K562 (cell line): ENCODE measurements around the gene IBTK. TPM values are rescaled to one million over a fixed set of nuclear protein-coding genes. Genes with fewer than 3 reads are reported as not detected.

Experiments
- ATAC-seq: fragments of 200-7000 bp; cut with Tn5 transposase; 3 replicates; pipeline ENCODE4 v1.9.1; 2020; ENCODE audit warnings: moderate library complexity
- BruUV-seq: library from RNA; stranded (reverse); fragments of 400-500 nt; replicated peaks from 2 replicates; lab custom pipeline; 2021; lab: Mats Ljungman, UMichigan
- CTCF ChIA-PET: fragments of 300-600 bp; formaldehyde crosslinking; extraction: SDS; loops from one replicate; lab custom pipeline; 2021; ENCODE audit warnings: low intra/inter-chr PET ratio; lab: Yijun Ruan, JAX
- POLR2A ChIA-PET: fragments of 300-600, 350-650 bp; sonication (Branson Sonifier 250); formaldehyde crosslinking; extraction: SDS; loops from one replicate; lab custom pipeline; 2021; ENCODE audit warnings: antibody characterized with exemption, inconsistent platforms; lab: Yijun Ruan, JAX
- DNase-seq, 4 experiments: peaks; one replicate each; pipeline versions ENCODE4 v3.0.0 to v3.0.0-alpha.2; 2011 to 2018; ENCODE audit warnings: low spot score in 3 of 4, mixed read lengths in 3 of 4; ENCODE audit errors: extremely low read depth in 1 of 4
- FAIRE-seq: peaks from 2 replicates; lab custom pipeline; 2011; peaks lifted over from hg19 to GRCh38; lab: Jason Lieb, UNC
- H2AFZ ChIP-seq: 2 replicates; pipeline ENCODE4 v1.6.0; 2011; ENCODE audit warnings: low read depth, low read length, control low read depth, inconsistent platforms
- H3K27ac ChIP-seq: fragments of 200-600 bp; 3 replicates; pipeline ENCODE4 v1.8.0; 2011; ENCODE audit warnings: low read depth, mild to moderate bottlenecking, control low read depth, inconsistent platforms, low read length, moderate library complexity, mixed read lengths; ENCODE audit errors: extremely low read depth
- H3K27me3 ChIP-seq, 2 experiments: fragments of 300-600 bp in 1 of 2; 2 replicates in 1 of 2; 3 replicates in 1 of 2; pipeline versions ENCODE4 v1.6.0 to v1.8.0; 2011; ENCODE audit warnings: inconsistent platforms in 2 of 2, low read length in 2 of 2, mild to moderate bottlenecking in 1 of 2, mixed read lengths in 1 of 2, moderate library complexity in 1 of 2; ENCODE audit not compliant: control insufficient read depth in 2 of 2, insufficient read depth in 2 of 2
- H3K36me3 ChIP-seq: fragments of 300-600 bp; 3 replicates; pipeline ENCODE4 v1.8.0; 2011; ENCODE audit warnings: mild to moderate bottlenecking, low read length, inconsistent platforms; ENCODE audit not compliant: control insufficient read depth, insufficient read depth
- H3K4me1 ChIP-seq, 2 experiments: fragments of 200-600 bp in 1 of 2; replicated peaks in 1 of 2; 2 replicates in 1 of 2; 3 replicates in 1 of 2; pipeline versions ENCODE4 v1.5.1 to v1.8.0; 2011; ENCODE audit warnings: inconsistent platforms in 2 of 2, low read length in 2 of 2, mild to moderate bottlenecking in 1 of 2, mixed read lengths in 1 of 2, moderate library complexity in 1 of 2; ENCODE audit not compliant: control insufficient read depth in 2 of 2, insufficient read depth in 2 of 2
- H3K4me2 ChIP-seq: 2 replicates; pipeline ENCODE4 v1.6.1; 2011; ENCODE audit warnings: low read length, control low read depth, inconsistent platforms, mixed read lengths; ENCODE audit not compliant: insufficient read depth
- H3K4me3 ChIP-seq: fragments of 200-600 bp; sonication (generic), shearing (Covaris generic); 2 replicates; pipeline ENCODE4 v1.5.1; 2016; ENCODE audit warnings: control low read depth, inconsistent platforms
- H3K79me2 ChIP-seq: fragments of 200-600 bp; 3 replicates; pipeline ENCODE4 v1.8.0; 2011; ENCODE audit warnings: low read length, inconsistent platforms; ENCODE audit not compliant: control insufficient read depth, insufficient read depth
- H3K9ac ChIP-seq, 2 experiments: 2 replicates each; pipeline versions ENCODE4 v1.6.0 to v1.6.1; 2011; ENCODE audit warnings: low read depth in 2 of 2, low read length in 2 of 2, control low read depth in 1 of 2, inconsistent platforms in 1 of 2, mild to moderate bottlenecking in 1 of 2, mixed read lengths in 1 of 2; ENCODE audit not compliant: insufficient read depth in 1 of 2
- H3K9me1 ChIP-seq: one replicate; pipeline ENCODE4 v1.6.0; 2011; ENCODE audit warnings: inconsistent platforms, mild to moderate bottlenecking, low read length, moderate library complexity; ENCODE audit not compliant: control insufficient read depth, insufficient read depth
- H3K9me3 ChIP-seq: replicated peaks from 2 replicates; pipeline ENCODE4 v1.5.1; 2011; ENCODE audit warnings: low read depth, low read length, inconsistent platforms; ENCODE audit not compliant: control insufficient read depth, insufficient read depth
- H4K20me1 ChIP-seq: replicated peaks from 2 replicates; pipeline ENCODE4 v1.6.1; 2011; ENCODE audit warnings: low read length, inconsistent platforms, mixed read lengths; ENCODE audit not compliant: control insufficient read depth, insufficient read depth
- CREB5 ChIP-seq: fragments of 250-450 bp; sonication (Bioruptor Pico); IDR thresholded peaks from 2 replicates; pipeline ENCODE4 v1.5.0; 2020; ENCODE audit warnings: mild to moderate bottlenecking
- DEAF1 ChIP-seq: fragments of 450-650 bp; formaldehyde crosslinking; IDR thresholded peaks from 2 replicates; pipeline ENCODE4 v1.4.0; 2020; ENCODE audit warnings: mild to moderate bottlenecking, moderate library complexity
- ESRRA ChIP-seq: fragments of 450-650 bp; IDR thresholded peaks from 2 replicates; pipeline ENCODE4 v1.6.1; 2014; ENCODE audit warnings: low read depth, mild to moderate bottlenecking, moderate library complexity, borderline replicate concordance
- GABPB1 ChIP-seq: sonication (generic); formaldehyde crosslinking; IDR thresholded peaks from 2 replicates; pipeline ENCODE4 v1.8.0; 2022; ENCODE audit warnings: mild to moderate bottlenecking, missing genetic modification reagents
- MEF2A ChIP-seq: IDR thresholded peaks from 2 replicates; pipeline ENCODE4 v1.6.1; 2011; ENCODE audit warnings: low read depth, mild to moderate bottlenecking, low read length, moderate library complexity; ENCODE audit not compliant: control insufficient read depth
- PHB2 ChIP-seq: fragments of 450-650 bp; IDR thresholded peaks from 2 replicates; pipeline ENCODE4 v1.6.1; 2017; ENCODE audit warnings: low read depth
- PRPF4 ChIP-seq: fragments of 200-400 bp; formaldehyde crosslinking; IDR thresholded peaks from one replicate; pipeline ENCODE4 v1.6.1; 2017; ENCODE audit warnings: low read length, low read depth, mild to moderate bottlenecking; ENCODE audit not compliant: insufficient read depth, poor library complexity, severe bottlenecking
- SMARCA4 ChIP-seq: fragments of 450-650 bp; IDR thresholded peaks from 2 replicates; pipeline ENCODE4 v1.6.1; 2016
- TAF9B ChIP-seq: fragments of 450-650 bp; IDR thresholded peaks from 2 replicates; pipeline ENCODE4 v1.6.1; 2018; ENCODE audit warnings: mild to moderate bottlenecking; ENCODE audit not compliant: partially characterized antibody
- in situ Hi-C: fragments of 300-500 bp; cut with MboI; formaldehyde crosslinking; loops from 4 replicates; pipeline ENCODE4 v1.15.0; 2018; ENCODE audit warnings: inconsistent platforms, mixed read lengths
- intact Hi-C: fragments of 100-400 bp; cut with micrococcal nuclease; formaldehyde crosslinking; loops from 2 replicates; pipeline ENCODE4 v1.14.2; 2022
- polyA plus RNA-seq, 8 experiments: library from polyadenylated mRNA; depleted of rRNA in 4 of 8; stranded (reverse) in 5 of 8; unstranded in 3 of 8; fragments of >200 nt; fragmentation: Nextera tagmentation in 2 of 8; fragmentation: Illumina TruSeq in 1 of 8; extraction: Ambion mirVana in 2 of 8; extraction: Trizol in 1 of 8; gene quantifications; 2 replicates each; pipeline versions ENCODE4 v1.2.1 to v1.2.3, GENCODE V29; 2011 to 2014; ENCODE audit warnings: inconsistent platforms in 1 of 8, missing spikeins in 1 of 8
- total RNA-seq, 7 experiments: library from RNA; depleted of rRNA in 6 of 7; stranded (reverse); fragments of >200 nt in 6 of 7; fragmentation: Illumina TruSeq in 2 of 7; extraction: Trizol in 2 of 7; gene quantifications; 2 replicates each; pipeline versions ENCODE4 v1.2.1 to v1.2.3, GENCODE V29; 2011 to 2021; ENCODE audit warnings: low replicate concordance in 1 of 7
- TF ChIP-seq, protein P1 (sequence below): IDR thresholded peaks from 3 replicates; pipeline ENCODE4 v1.6.1; 2011; ENCODE audit warnings: borderline replicate concordance, mild to moderate bottlenecking, moderate library complexity; ENCODE audit not compliant: insufficient read length; ENCODE audit errors: extremely low read depth
- TF ChIP-seq, protein P2 (sequence below): sonication (generic); formaldehyde crosslinking; IDR thresholded peaks from 2 replicates; pipeline ENCODE4 v1.8.1; 2022; ENCODE audit warnings: missing genetic modification reagents

IBTK gene
- total and polyA plus RNA-seq, 9 of the 15 experiments (the other 6 are each of a cell fraction or from before 2014, with no cell fraction given): 13.2 to 36.4 (median 21.8) TPM

DNA sequence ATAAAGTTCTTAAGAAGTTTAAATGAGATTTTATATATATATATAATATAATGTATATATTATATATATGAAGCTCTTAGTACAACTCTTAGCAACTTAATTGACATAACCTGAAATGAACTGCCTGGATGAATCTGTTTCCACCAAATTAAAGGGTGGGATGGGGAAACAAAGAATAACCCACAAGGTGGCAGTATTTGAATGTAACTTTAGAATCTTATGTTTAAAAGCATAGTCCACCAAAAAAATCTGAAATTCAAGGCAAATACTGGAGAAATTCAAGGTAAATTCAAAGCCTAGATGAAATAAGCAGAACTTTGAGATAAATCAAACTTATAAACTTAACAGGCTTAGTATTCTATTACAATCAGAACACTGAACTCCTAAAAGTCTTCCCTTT is 4.4 kb upstream of the IBTK start:
- ATAC-seq: no peak
- no peak overlapping the region for H3K9ac ChIP-seq
- BruUV-seq: no TSS peak
- in situ Hi-C loops (loop anchor here (5.0 kb wide), 1 partner anchor 805 kb away; no protein-coding TSS in a partner anchor), intact Hi-C loops (loop anchor here (2.0 kb wide), 1 partner anchor 803 kb away; no protein-coding TSS in a partner anchor)
- no peak for FAIRE-seq
- H3K79me2 ChIP-seq: peaks cover 6% of the 10 kb centered on the region
- H2AFZ ChIP-seq: no peak overlapping the region
- peaks cover 6 to 8% of the 10 kb centered on the region in 2 experiments; a peak in 3 of 5 replicates for H3K4me1 ChIP-seq
- H3K27ac ChIP-seq: no peak overlapping the region
- no peak overlapping the region for H3K4me2 ChIP-seq
- POLR2A ChIA-PET: no interaction called here
- CTCF ChIA-PET: interaction anchor here (1.9 to 3.7 kb wide), 2 partner anchors 339 to 804 kb away, joined by 7 to 21 read pairs; no protein-coding TSS in a partner anchor
- H4K20me1 ChIP-seq: no peaks in the 10 kb centered on the region
- no peak overlapping the region for H3K4me3 ChIP-seq
- no peaks in the 10 kb centered on the region for H3K36me3 ChIP-seq
- H3K9me3 ChIP-seq: 0 out of 2 replicates have a peak, but pooled peaks cover 1% of the 10 kb centered on the region
- DNase-seq: peak; percentile 16 to 41 (median 28)
- no peaks in the 10 kb centered on the region for H3K9me1 ChIP-seq
- no peaks in the 10 kb centered on the region for H3K27me3 ChIP-seq
- TF ChIP-seq TAF9B (no peak), CREB5 (no peak), ESRRA (no peak), PHB2 (no peak), GABPB1 (CRISPR knock-in tag) (no peak), DEAF1 (CRISPR knock-in tag) (0 out of 2 replicates have a peak, but pooled peaks have one; percentile 32), PRPF4 (no peak), MEF2A (no peak), SMARCA4 (0 out of 2 replicates have a peak, but pooled peaks have one; percentile 17)
- TF ChIP-seq, protein P1, sequence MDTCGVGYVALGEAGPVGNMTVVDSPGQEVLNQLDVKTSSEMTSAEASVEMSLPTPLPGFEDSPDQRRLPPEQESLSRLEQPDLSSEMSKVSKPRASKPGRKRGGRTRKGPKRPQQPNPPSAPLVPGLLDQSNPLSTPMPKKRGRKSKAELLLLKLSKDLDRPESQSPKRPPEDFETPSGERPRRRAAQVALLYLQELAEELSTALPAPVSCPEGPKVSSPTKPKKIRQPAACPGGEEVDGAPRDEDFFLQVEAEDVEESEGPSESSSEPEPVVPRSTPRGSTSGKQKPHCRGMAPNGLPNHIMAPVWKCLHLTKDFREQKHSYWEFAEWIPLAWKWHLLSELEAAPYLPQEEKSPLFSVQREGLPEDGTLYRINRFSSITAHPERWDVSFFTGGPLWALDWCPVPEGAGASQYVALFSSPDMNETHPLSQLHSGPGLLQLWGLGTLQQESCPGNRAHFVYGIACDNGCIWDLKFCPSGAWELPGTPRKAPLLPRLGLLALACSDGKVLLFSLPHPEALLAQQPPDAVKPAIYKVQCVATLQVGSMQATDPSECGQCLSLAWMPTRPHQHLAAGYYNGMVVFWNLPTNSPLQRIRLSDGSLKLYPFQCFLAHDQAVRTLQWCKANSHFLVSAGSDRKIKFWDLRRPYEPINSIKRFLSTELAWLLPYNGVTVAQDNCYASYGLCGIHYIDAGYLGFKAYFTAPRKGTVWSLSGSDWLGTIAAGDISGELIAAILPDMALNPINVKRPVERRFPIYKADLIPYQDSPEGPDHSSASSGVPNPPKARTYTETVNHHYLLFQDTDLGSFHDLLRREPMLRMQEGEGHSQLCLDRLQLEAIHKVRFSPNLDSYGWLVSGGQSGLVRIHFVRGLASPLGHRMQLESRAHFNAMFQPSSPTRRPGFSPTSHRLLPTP: no peak
- TF ChIP-seq, protein P2, sequence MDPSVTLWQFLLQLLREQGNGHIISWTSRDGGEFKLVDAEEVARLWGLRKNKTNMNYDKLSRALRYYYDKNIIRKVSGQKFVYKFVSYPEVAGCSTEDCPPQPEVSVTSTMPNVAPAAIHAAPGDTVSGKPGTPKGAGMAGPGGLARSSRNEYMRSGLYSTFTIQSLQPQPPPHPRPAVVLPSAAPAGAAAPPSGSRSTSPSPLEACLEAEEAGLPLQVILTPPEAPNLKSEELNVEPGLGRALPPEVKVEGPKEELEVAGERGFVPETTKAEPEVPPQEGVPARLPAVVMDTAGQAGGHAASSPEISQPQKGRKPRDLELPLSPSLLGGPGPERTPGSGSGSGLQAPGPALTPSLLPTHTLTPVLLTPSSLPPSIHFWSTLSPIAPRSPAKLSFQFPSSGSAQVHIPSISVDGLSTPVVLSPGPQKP (CRISPR knock-in tag): no peak
